T-cell (primary cell): ENCODE data around the gene EVI2A. TPM values are rescaled to one million over a fixed set of nuclear protein-coding genes. Genes with fewer than 3 reads are reported as not detected.

Experiments
- ATAC-seq, 4 experiments: fragments of 200-7000 bp in 3 of 4; fragments of 150-1000 bp in 1 of 4; cut with Tn5 transposase; replicated peaks in 1 of 4; 1 replicate in 3 of 4; 2 replicates in 1 of 4; pipeline ENCODE4 v1.10.0; 2021; ENCODE audit warnings: moderate library complexity in 3 of 4, mild to moderate bottlenecking in 2 of 4, moderate number of reproducible peaks in 1 of 4
- CTCF ChIA-PET, 2 donors: fragments of 300-600 bp; sonication (Branson Sonifier 250); formaldehyde crosslinking; loops; one replicate each; lab custom pipeline; 2022; ENCODE audit warnings: antibody characterized with exemption in 2 of 2; lab: Charles Lee
- POLR2A ChIA-PET, 2 donors: fragments of 300-600 bp; sonication (Branson Sonifier 250); formaldehyde crosslinking; loops; one replicate each; lab custom pipeline; 2022; ENCODE audit warnings: antibody characterized with exemption in 2 of 2; lab: Charles Lee
- DNase-seq, 35 experiments: peaks; one replicate each; pipeline versions ENCODE4 v3.0.0 to v3.0.0-alpha.2; 2013 to 2023
- H3K27ac ChIP-seq: one replicate; pipeline ENCODE4 v1.5.1; 2013; ENCODE audit warnings: low read length
- H3K27me3 ChIP-seq, 2 experiments: replicated peaks in 1 of 2; 1 replicate in 1 of 2; 2 replicates in 1 of 2; pipeline versions ENCODE4 v1.6.1 to v1.7.0; 2013; ENCODE audit warnings: low read length in 1 of 2, mixed read lengths in 1 of 2; ENCODE audit not compliant: control insufficient read depth in 2 of 2, insufficient read depth in 2 of 2; ENCODE audit errors: extremely low read depth in 1 of 2
- H3K36me3 ChIP-seq, 2 donors: 1 replicate in 1 of 2; 2 replicates in 1 of 2; pipeline versions ENCODE4 v1.6.1 to v1.7.0; 2013; ENCODE audit warnings: low read length in 1 of 2; ENCODE audit not compliant: control insufficient read depth in 2 of 2, insufficient read depth in 1 of 2; ENCODE audit errors: extremely low read depth in 1 of 2
- H3K4me1 ChIP-seq, 2 experiments: 1 replicate in 1 of 2; 2 replicates in 1 of 2; pipeline versions ENCODE4 v1.6.1 to v1.7.0; 2013; ENCODE audit warnings: low read length in 2 of 2, mixed read lengths in 1 of 2; ENCODE audit not compliant: insufficient read depth in 2 of 2, control insufficient read depth in 1 of 2; ENCODE audit errors: extremely low read depth in 1 of 2
- H3K4me3 ChIP-seq, 2 donors: 1 replicate in 1 of 2; 2 replicates in 1 of 2; pipeline versions ENCODE4 v1.5.1 to v1.7.0; 2013; ENCODE audit warnings: mild to moderate bottlenecking in 2 of 2, low read length in 1 of 2, moderate library complexity in 1 of 2; ENCODE audit not compliant: control insufficient read depth in 1 of 2; ENCODE audit errors: extremely low read depth in 1 of 2
- H3K9me3 ChIP-seq: 2 replicates; pipeline ENCODE4 v1.7.0; 2013
- H3K27ac Mint-ChIP-seq, 2 donors: one replicate each; pipeline ENCODE4 v1.8.0; 2020 to 2021; ENCODE audit warnings: mild to moderate bottlenecking in 2 of 2, mixed read lengths in 2 of 2
- H3K27me3 Mint-ChIP-seq, 2 donors: one replicate each; pipeline ENCODE4 v1.8.0; 2021 to 2022; ENCODE audit warnings: mixed read lengths in 2 of 2
- H3K36me3 Mint-ChIP-seq: one replicate; pipeline ENCODE4 v1.8.0; 2021; ENCODE audit warnings: mixed read lengths
- H3K4me1 Mint-ChIP-seq, 3 donors: one replicate each; pipeline ENCODE4 v1.8.0; 2020 to 2022; ENCODE audit warnings: mixed read lengths in 3 of 3, mild to moderate bottlenecking in 1 of 3
- H3K4me3 Mint-ChIP-seq, 3 donors: one replicate each; pipeline ENCODE4 v1.8.0; 2020 to 2022; ENCODE audit warnings: mild to moderate bottlenecking in 3 of 3, mixed read lengths in 3 of 3, moderate library complexity in 3 of 3
- H3K9me3 Mint-ChIP-seq, 3 donors: one replicate each; pipeline ENCODE4 v1.8.0; 2020 to 2022; ENCODE audit warnings: mixed read lengths in 3 of 3
- WGBS: methylation state at CpG from one replicate; pipeline ENCODE4 v1.1.5; 2013; ENCODE audit warnings: missing lambda C conversion rate; ENCODE audit not compliant: insufficient coverage; 5-methylcytosine and 5-hydroxymethylcytosine counted together
- total RNA-seq, 35 experiments: library from RNA in 6 of 35; stranded (reverse) in 6 of 35; fragments of 120-200 nt in 1 of 35; gene quantifications; one replicate each; pipeline versions ENCODE4 v1.2.1 to v1.2.4 and lab custom pipeline; 2013 to 2026

EVI2A gene
- total RNA-seq, 5 donors from 2014 or later (not counting 1 experiment from before 2014, with no cell fraction given), result 42.3 to 84.9 (median 80.0) TPM

- H3K27ac ChIP-seq, result peak overlapping the region; percentile 90
- Mint-ChIP-seq H3K27ac (peak overlapping the region; percentile 93 to 99), H3K4me1 (peaks cover 54 to 71% (median 60%) of the 10 kb centered on the region in 3 donors), H3K27me3 (no peaks in the 10 kb centered on the region), H3K36me3 (peaks cover 11% of the 10 kb centered on the region), H3K9me3 (no peaks in the 10 kb centered on the region), H3K4me3 (peak overlapping the region; percentile 77 to 94 (median 88))
- DNase-seq (peak in 1 of 35 experiments; percentile 37), ATAC-seq (no peak)
- peaks cover 0 to 3% of the 10 kb centered on the region in 2 donors for H3K36me3 ChIP-seq
- peak overlapping the region; percentile 67 to 87 for H3K4me3 ChIP-seq
- no peaks in the 10 kb centered on the region for H3K9me3 ChIP-seq
- H3K4me1 ChIP-seq, result peaks cover 25 to 54% of the 10 kb centered on the region in 2 experiments
- ChIA-PET CTCF (interaction anchor here (0.6 to 2.8 kb wide), 5 partner anchors 9 to 316 kb away, joined by 3 to 23 read pairs (median 5); partner anchors contain the start of gene EVI2A (in 1 of the 2)), POLR2A (interaction anchor here (0.6 to 1.0 kb wide), 3 partner anchors 10 to 61 kb away, joined by 3 to 6 read pairs (median 3); partner anchors contain the start of gene EVI2A (in 1 of the 2))
- no CpG with 5 or more reads among the region's 3 CpGs for WGBS
- no peaks in the 10 kb centered on the region for H3K27me3 ChIP-seq
Observed at GRCh38 chr17:31311526-31311925, 9.9 kb downstream of the EVI2A start.

GRCh38 chr17:31310886-31311285, 10.5 kb downstream of the EVI2A start:
- POLR2A ChIA-PET, result interaction anchor here (0.6 to 2.4 kb wide), 4 partner anchors 8 to 50 kb away, joined by 3 to 17 read pairs (median 4); partner anchors contain the start of gene EVI2A (in 1 of the 2)
- WGBS, result no CpG with 5 or more reads among the region's 7 CpGs

GRCh38 chr17:31310260-31310659, 11.2 kb downstream of the EVI2A start:
- H3K27ac ChIP-seq, result peak overlapping the region; percentile 90
- peak overlapping the region; percentile 67 to 75 for H3K4me3 ChIP-seq
- Mint-ChIP-seq H3K36me3 (peaks cover 23% of the 10 kb centered on the region), H3K27me3 (no peaks in the 10 kb centered on the region), H3K9me3 (peaks cover 0 to under 1% (median under 1%) of the 10 kb centered on the region in 3 donors), H3K27ac (peak overlapping the region; percentile 93 to 94), H3K4me3 (peak overlapping the region; percentile 77 to 94 (median 88)), H3K4me1 (peaks cover 55 to 70% (median 61%) of the 10 kb centered on the region in 3 donors)
- peaks cover 0 to 15% of the 10 kb centered on the region in 2 donors for H3K36me3 ChIP-seq
- DNase-seq, result peak; percentile 9 to 87 (median 72)
- ChIA-PET POLR2A (interaction anchor here (0.6 to 2.4 kb wide), 3 partner anchors 9 to 11 kb away, joined by 4 to 17 read pairs (median 4); partner anchors contain the start of gene EVI2A (in 1 of the 2)), CTCF (interaction anchor here (0.6 to 2.8 kb wide), 5 partner anchors 10 to 495 kb away, joined by 3 to 23 read pairs (median 4); partner anchors contain the start of gene EVI2A (in 1 of the 2))
- 0% methylated on average over 1 of the region's 2 CpGs for WGBS
- H3K27me3 ChIP-seq, result no peaks in the 10 kb centered on the region
- peaks cover 19 to 42% of the 10 kb centered on the region in 2 experiments for H3K4me1 ChIP-seq
- peak; percentile 68 to 85 (median 80) for ATAC-seq
- H3K9me3 ChIP-seq, result no peaks in the 10 kb centered on the region

More at GRCh38 chr17:31310886-31311285, 10.5 kb downstream of the EVI2A start:
- CTCF ChIA-PET, result interaction anchor here (0.6 to 2.8 kb wide), 4 partner anchors 9 to 298 kb away, joined by 3 to 23 read pairs (median 10); partner anchors contain the start of gene EVI2A (in 1 of the 2)
- Histone ChIP-seq H3K36me3 (peaks cover 0 to 9% of the 10 kb centered on the region in 2 donors), H3K27me3 (no peaks in the 10 kb centered on the region), H3K4me3 (peak overlapping the region; percentile 67 to 75), H3K27ac (peak overlapping the region; percentile 90), H3K9me3 (no peaks in the 10 kb centered on the region), H3K4me1 (peaks cover 23 to 48% of the 10 kb centered on the region in 2 experiments)
- Mint-ChIP-seq H3K4me1 (peaks cover 55 to 71% (median 60%) of the 10 kb centered on the region in 3 donors), H3K4me3 (peak overlapping the region; percentile 77 to 94 (median 88)), H3K36me3 (peaks cover 17% of the 10 kb centered on the region), H3K27me3 (no peaks in the 10 kb centered on the region), H3K27ac (peak overlapping the region; percentile 93 to 99), H3K9me3 (no peaks in the 10 kb centered on the region)
- DNase-seq (peak in 5 of 35 experiments; percentile 9 to 39 (median 24)), ATAC-seq (peak in 1 of 4 experiments; percentile 30)

- peaks cover 57 to 72% (median 61%) of the 10 kb centered on the region in 3 donors for H3K4me1 Mint-ChIP-seq
- Histone ChIP-seq H3K36me3 (peaks cover 0 to 22% of the 10 kb centered on the region in 2 donors), H3K4me3 (peak overlapping the region; percentile 67 to 75), H3K27me3 (no peaks in the 10 kb centered on the region), H3K27ac (peak overlapping the region; percentile 90), H3K4me1 (peaks cover 19 to 37% of the 10 kb centered on the region in 2 experiments), H3K9me3 (no peaks in the 10 kb centered on the region)
- POLR2A ChIA-PET, result interaction anchor here in 1 of 2 donors (1.1 to 2.4 kb wide), 2 partner anchors 10 to 12 kb away, joined by 5 to 17 read pairs; partner anchors contain the start of gene EVI2A
- WGBS, result no CpG with 5 or more reads among the region's 2 CpGs
- H3K27me3 Mint-ChIP-seq, result no peaks in the 10 kb centered on the region
- CTCF ChIA-PET, result interaction anchor here in 1 of 2 donors (2.8 kb wide), 1 partner anchor 11 kb away, joined by 23 read pairs; the partner anchor contains the start of gene EVI2A
- ATAC-seq, result peak in 1 of 4 experiments; percentile 21
- peak in 1 of 35 experiments; percentile 60 for DNase-seq
- H3K9me3 Mint-ChIP-seq, result peaks cover 0 to 5% (median 4%) of the 10 kb centered on the region in 3 donors
- H3K4me3 Mint-ChIP-seq, result peak overlapping the region; percentile 77 to 94 (median 88)
- peaks cover 30% of the 10 kb centered on the region for H3K36me3 Mint-ChIP-seq
- H3K27ac Mint-ChIP-seq, result peak overlapping the region; percentile 93 to 94
Observed at GRCh38 chr17:31309556-31309955, 11.9 kb downstream of the EVI2A start.

- peaks cover 19 to 33% of the 10 kb centered on the region in 2 experiments for H3K4me1 ChIP-seq
- 43% methylated on average over 3 of the region's 5 CpGs for WGBS
Observed at GRCh38 chr17:31308372-31309334, 12.8 kb downstream of the EVI2A start.

More at GRCh38 chr17:31308372-31309334, 12.8 kb downstream of the EVI2A start:
- DNase-seq (peak in 1 of 35 experiments; percentile 62), ATAC-seq (peak in 1 of 4 experiments; percentile 42)
- H3K4me3 Mint-ChIP-seq, result peak overlapping the region; percentile 77 to 94 (median 88)
- H3K9me3 ChIP-seq, result no peaks in the 10 kb centered on the region
- POLR2A ChIA-PET, result interaction anchor here in 1 of 2 donors (0.5 to 2.4 kb wide), 3 partner anchors 11 to 13 kb away, joined by 3 to 17 read pairs (median 5); partner anchors contain the start of gene EVI2A
- H3K27ac Mint-ChIP-seq, result peak overlapping the region; percentile 93 to 94
- peaks cover 60 to 78% (median 65%) of the 10 kb centered on the region in 3 donors for H3K4me1 Mint-ChIP-seq
- peak overlapping the region in 1 of 2 donors; percentile 67 for H3K4me3 ChIP-seq
- peaks cover 39% of the 10 kb centered on the region for H3K36me3 Mint-ChIP-seq
- peak overlapping the region; percentile 90 for H3K27ac ChIP-seq
- H3K9me3 Mint-ChIP-seq, result peaks cover 0 to 5% (median 4%) of the 10 kb centered on the region in 3 donors
- H3K27me3 Mint-ChIP-seq, result no peaks in the 10 kb centered on the region
- CTCF ChIA-PET, result interaction anchor here in 1 of 2 donors (0.6 to 0.7 kb wide), 2 partner anchors 61 to 186 kb away, joined by 3 to 6 read pairs; no protein-coding TSS in a partner anchor
- H3K27me3 ChIP-seq, result no peaks in the 10 kb centered on the region
- H3K36me3 ChIP-seq, result peaks cover 0 to 29% of the 10 kb centered on the region in 2 donors
